H1 (cell line): ENCODE data around the gene TRABD.

Source experiments
- ATF2 ChIP-seq: IDR thresholded peaks from 2 replicates; pipeline ENCODE4 v1.6.1; 2012; ENCODE audit warnings: low read length, inconsistent platforms
- ATF3 ChIP-seq: IDR thresholded peaks from 2 replicates; pipeline ENCODE4 v1.6.1; 2011; ENCODE audit warnings: low read depth, mild to moderate bottlenecking, low read length; ENCODE audit not compliant: insufficient read depth
- CTCF ChIP-seq, 3 experiments: IDR thresholded peaks; 1 replicate in 2 of 3; 2 replicates in 1 of 3; pipeline versions ENCODE4 v1.5.1 to v1.6.1; 2011; ENCODE audit warnings: low read length in 3 of 3, mild to moderate bottlenecking in 3 of 3, inconsistent platforms in 2 of 3, low read depth in 1 of 3, moderate library complexity in 1 of 3; ENCODE audit not compliant: insufficient read depth in 1 of 3; ENCODE audit errors: control extremely low read depth in 1 of 3
- GABPA ChIP-seq: IDR thresholded peaks from 2 replicates; pipeline ENCODE4 v1.6.1; 2011; ENCODE audit warnings: mild to moderate bottlenecking, low read length, moderate library complexity, borderline replicate concordance; ENCODE audit not compliant: insufficient read depth
- HDAC2 ChIP-seq, 2 experiments: fragments of 300-600 bp in 1 of 2; sonication (generic) in 1 of 2; IDR thresholded peaks; 2 replicates each; pipeline ENCODE4 v1.6.1; 2011 to 2012; ENCODE audit warnings: low read depth in 2 of 2, low read length in 2 of 2, mild to moderate bottlenecking in 2 of 2, moderate library complexity in 2 of 2, borderline replicate concordance in 1 of 2, inconsistent platforms in 1 of 2
- HDAC6 ChIP-seq: IDR thresholded peaks from one replicate; pipeline ENCODE4 v1.7.1; 2012; ENCODE audit warnings: low read depth, mild to moderate bottlenecking, inconsistent platforms, low read length, moderate library complexity
- JUN ChIP-seq: IDR thresholded peaks from 2 replicates; pipeline ENCODE4 v1.6.1; 2011; ENCODE audit warnings: low read depth, mild to moderate bottlenecking, improper control_type of control experiment, low read length
- KDM5A ChIP-seq: fragments of 200-600 bp; IDR thresholded peaks from 2 replicates; pipeline ENCODE4 v1.7.1; 2012; ENCODE audit warnings: mild to moderate bottlenecking, low read length, inconsistent platforms, mixed read lengths
- POLR2A ChIP-seq, 2 experiments: IDR thresholded peaks; 1 replicate in 1 of 2; 2 replicates in 1 of 2; pipeline ENCODE4 v1.6.1; 2011; ENCODE audit warnings: low read depth in 2 of 2, low read length in 2 of 2, mild to moderate bottlenecking in 2 of 2; ENCODE audit errors: control extremely low read depth in 1 of 2
- POLR2AphosphoS5 ChIP-seq: IDR thresholded peaks from 2 replicates; pipeline ENCODE4 v1.6.1; 2011; ENCODE audit warnings: low read depth, low read length
- RAD21 ChIP-seq, 2 experiments: IDR thresholded peaks in 1 of 2; conservative IDR thresholded peaks in 1 of 2; 2 replicates each; pipeline ENCODE4 v1.6.1; 2011; ENCODE audit warnings: low read depth in 2 of 2, low read length in 2 of 2, improper control_type of control experiment in 1 of 2, inconsistent platforms in 1 of 2, mild to moderate bottlenecking in 1 of 2, moderate library complexity in 1 of 2
- RFX5 ChIP-seq: IDR thresholded peaks from 2 replicates; pipeline ENCODE4 v1.6.1; 2011; ENCODE audit warnings: low read depth, low read length, improper control_type of control experiment, borderline replicate concordance

GRCh38 chr22:50236731-50237409 lies 51.2 kb downstream of the TRABD start:
- TF ChIP-seq POLR2A (IDR thresholded peaks at IDR 0.05; ENCODE audit: control extremely low read depth in 1 of 2, low read depth in 2 of 2, low read length in 2 of 2) = no peak
- TF ChIP-seq JUN = no peak
- TF ChIP-seq HDAC6 = no peak
- peak; percentile 44 to 68 (median 50) for TF ChIP-seq CTCF (IDR thresholded peaks at IDR 0.05; ENCODE audit: control extremely low read depth in 1 of 3, insufficient read depth in 1 of 3, low read depth in 1 of 3, low read length in 3 of 3)
- no peak for TF ChIP-seq GABPA
- TF ChIP-seq KDM5A = no peak
- TF ChIP-seq ATF3 = no peak
- peak; percentile 13 to 28; a peak in 3 of 4 replicates for TF ChIP-seq RAD21 (IDR thresholded peaks at IDR 0.05 in 1 of 2, conservative IDR thresholded peaks at IDR 0.05 in 1 of 2; ENCODE audit: low read depth in 2 of 2, low read length in 2 of 2)
- TF ChIP-seq HDAC2 (IDR thresholded peaks at IDR 0.05; ENCODE audit: borderline replicate concordance in 1 of 2, low read depth in 2 of 2, low read length in 2 of 2) = no peak
- TF ChIP-seq POLR2AphosphoS5 = no peak
- no peak for TF ChIP-seq RFX5
- no peak for TF ChIP-seq ATF2
